Uterus (tissue), 2 donors: ENCODE results near the gene ATP23.

Source experiments
- POLR2A ChIP-seq, 2 donors: fragments of 450-650 bp; IDR thresholded peaks; one replicate each; pipeline ENCODE4 v1.6.1; 2016; ENCODE audit warnings: antibody characterized with exemption in 2 of 2, mild to moderate bottlenecking in 1 of 2, moderate library complexity in 1 of 2
- TF ChIP-seq, protein P1 (sequence below), 4 experiments: fragments of 200-600 bp in 2 of 4; fragments of 450-650 bp in 2 of 4; sonication (generic) in 2 of 4; IDR thresholded peaks; one replicate each; pipeline ENCODE4 v1.5.1; 2016 to 2019; ENCODE audit warnings: antibody characterized with exemption in 4 of 4, mild to moderate bottlenecking in 2 of 4, moderate library complexity in 1 of 4

- TF ChIP-seq, protein P1, sequence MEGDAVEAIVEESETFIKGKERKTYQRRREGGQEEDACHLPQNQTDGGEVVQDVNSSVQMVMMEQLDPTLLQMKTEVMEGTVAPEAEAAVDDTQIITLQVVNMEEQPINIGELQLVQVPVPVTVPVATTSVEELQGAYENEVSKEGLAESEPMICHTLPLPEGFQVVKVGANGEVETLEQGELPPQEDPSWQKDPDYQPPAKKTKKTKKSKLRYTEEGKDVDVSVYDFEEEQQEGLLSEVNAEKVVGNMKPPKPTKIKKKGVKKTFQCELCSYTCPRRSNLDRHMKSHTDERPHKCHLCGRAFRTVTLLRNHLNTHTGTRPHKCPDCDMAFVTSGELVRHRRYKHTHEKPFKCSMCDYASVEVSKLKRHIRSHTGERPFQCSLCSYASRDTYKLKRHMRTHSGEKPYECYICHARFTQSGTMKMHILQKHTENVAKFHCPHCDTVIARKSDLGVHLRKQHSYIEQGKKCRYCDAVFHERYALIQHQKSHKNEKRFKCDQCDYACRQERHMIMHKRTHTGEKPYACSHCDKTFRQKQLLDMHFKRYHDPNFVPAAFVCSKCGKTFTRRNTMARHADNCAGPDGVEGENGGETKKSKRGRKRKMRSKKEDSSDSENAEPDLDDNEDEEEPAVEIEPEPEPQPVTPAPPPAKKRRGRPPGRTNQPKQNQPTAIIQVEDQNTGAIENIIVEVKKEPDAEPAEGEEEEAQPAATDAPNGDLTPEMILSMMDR (IDR thresholded peaks at IDR 0.05) = no peak
- TF ChIP-seq POLR2A (IDR thresholded peaks at IDR 0.05) = peak; percentile 15 to 19
These were observed 5.4 kb upstream of the ATP23 start for GRCh38 chr12:57935839-57936512.
